GM21529 (cell line): ENCODE results near the gene CDR2.
A peak's percentile ranks its signal among the peaks of the same experiment; 100 is the strongest.
"Not testable (repeated sequence)": the region's sequence is repeated elsewhere in the genome, so short reads cannot be mapped to it uniquely, and the experiment has no call there.

Source experiments
- ATAC-seq: cut with Tn5 transposase; IDR thresholded peaks from one replicate; pipeline ENCODE4 v1.9.1; 2021; ENCODE audit not compliant: unreplicated experiment

The CDR2 gene

GRCh38 chr16:22379656-22380055 is 5.2 kb upstream of the CDR2 start:
- no peak for ATAC-seq

DNA sequence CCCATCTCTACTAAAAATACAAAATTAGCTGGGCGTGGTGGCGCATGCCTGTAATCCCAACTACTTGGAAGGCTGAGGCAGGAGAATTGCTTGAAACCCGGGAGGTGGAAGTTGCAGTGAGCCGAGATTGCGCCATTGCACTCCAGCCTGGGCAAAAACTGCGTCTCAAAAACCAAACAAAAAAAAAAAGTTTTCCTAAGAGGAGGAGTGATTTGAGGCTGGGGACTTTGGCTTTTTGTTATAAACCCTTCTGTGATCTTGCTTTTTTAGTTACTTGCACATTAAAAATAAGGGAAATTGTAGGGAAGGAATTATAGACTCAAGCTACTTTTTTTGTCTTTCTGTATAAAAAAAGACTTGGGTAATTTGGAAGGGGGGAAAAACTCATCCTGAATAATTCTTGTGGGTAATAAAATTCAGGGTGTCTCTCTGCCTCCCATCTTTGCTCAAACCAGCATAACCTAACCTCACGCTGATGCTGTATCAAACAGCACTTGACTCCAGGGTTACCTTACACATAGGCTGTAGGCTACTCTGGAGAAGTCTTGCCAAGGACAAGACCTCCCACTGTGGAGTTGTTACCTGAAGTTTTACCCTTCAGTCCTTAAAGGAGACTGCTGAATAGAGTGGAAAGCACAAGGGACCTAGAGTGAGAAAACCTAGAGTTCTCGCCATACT is 1.7 kb upstream of the CDR2 start:
- ATAC-seq, result no peak

DNA sequence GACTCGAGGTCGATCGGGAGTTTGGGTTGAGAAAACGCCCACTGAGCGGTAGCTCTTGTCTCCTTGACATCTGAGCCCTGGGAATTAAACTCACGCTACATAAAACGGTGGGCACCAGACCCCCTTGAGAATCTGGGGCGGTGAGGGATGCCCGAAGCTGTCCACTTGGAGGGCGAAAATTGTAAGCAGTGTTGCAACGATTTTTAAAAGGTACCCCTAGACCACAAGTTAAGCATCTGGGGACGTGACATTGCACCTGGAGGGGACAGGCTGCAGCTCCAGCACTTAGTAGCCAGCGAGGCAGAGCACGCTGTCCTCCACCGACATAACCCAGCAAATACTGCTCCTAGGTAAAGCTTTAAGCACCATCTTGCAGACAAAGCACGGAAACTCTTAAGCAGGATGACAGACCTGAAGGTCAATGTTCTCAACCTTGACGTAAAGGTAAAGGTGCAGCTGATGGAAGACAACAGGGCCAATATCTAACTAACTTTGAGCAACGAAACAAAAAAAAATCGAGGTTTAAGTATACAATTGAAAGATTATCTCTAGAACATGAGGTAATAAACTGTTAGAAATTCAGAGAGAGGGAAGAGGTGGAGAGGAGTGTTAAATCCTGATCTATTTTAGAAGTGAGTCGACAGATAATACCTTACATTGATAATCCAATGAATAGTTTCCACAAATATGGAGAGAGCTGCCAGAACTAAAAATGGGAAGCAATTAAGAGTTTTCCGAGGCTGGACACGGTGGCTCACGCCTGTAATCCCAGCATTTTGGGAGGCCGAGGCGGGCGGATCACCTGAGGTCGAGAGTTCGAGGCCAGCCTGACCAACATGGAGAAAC is 921 bp upstream of the CDR2 start:
- ATAC-seq, result no peak

GRCh38 chr16:22373662-22374310 is 633 bp downstream of the CDR2 start:
- ATAC-seq, result peak; percentile 13

GRCh38 chr16:22372882-22373661 is 1.3 kb downstream of the CDR2 start:
- no peak for ATAC-seq

GRCh38 chr16:22370038-22370820 is 4.2 kb downstream of the CDR2 start:
- ATAC-seq, result no peak

DNA sequence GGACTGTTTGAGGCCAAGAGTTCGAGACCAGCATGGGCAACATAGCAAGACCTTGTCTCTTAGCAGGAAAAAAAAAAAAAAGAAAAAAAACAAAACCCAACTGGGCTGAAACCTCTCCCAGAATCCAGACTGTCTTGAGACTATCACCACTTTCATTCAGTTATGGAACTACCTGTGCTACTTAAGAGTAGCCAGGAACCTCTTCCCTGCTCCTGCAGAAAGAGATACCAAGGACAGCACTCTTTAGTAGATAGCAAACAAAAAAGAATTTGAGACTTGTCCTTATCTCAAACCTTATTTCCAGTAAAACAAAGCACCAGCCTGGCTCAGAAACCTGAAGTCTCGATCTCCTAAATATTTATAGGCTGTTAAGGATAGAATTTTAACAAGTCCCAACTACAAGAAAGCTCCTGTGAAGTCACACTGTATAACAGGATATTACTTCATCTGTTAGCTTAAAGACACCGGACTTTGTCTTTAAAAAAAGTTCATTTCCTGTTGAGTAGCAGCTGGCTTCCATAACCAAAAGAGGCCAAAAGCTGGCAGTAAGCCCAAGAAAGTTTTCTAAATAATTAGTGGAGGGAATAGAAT is 5.1 kb downstream of the CDR2 start:
- no peak for ATAC-seq

- not testable (repeated sequence) for ATAC-seq
These were observed 6.1 kb downstream of the CDR2 start for GRCh38 chr16:22368200-22368826.

GRCh38 chr16:22366889-22367288 is 7.5 kb downstream of the CDR2 start:
- ATAC-seq, result no peak

- ATAC-seq, result no peak
These were observed 8.0 kb downstream of the CDR2 start for GRCh38 chr16:22366371-22366770.

GRCh38 chr16:22364241-22364640 is 10.2 kb downstream of the CDR2 start:
- no peak for ATAC-seq

GRCh38 chr16:22360963-22361659 is 13.3 kb downstream of the CDR2 start:
- no peak for ATAC-seq

GRCh38 chr16:22359679-22360078 is 14.7 kb downstream of the CDR2 start:
- ATAC-seq, result no peak

GRCh38 chr16:22358000-22358399 is 16.4 kb downstream of the CDR2 start:
- peak; percentile 9 for ATAC-seq

DNA sequence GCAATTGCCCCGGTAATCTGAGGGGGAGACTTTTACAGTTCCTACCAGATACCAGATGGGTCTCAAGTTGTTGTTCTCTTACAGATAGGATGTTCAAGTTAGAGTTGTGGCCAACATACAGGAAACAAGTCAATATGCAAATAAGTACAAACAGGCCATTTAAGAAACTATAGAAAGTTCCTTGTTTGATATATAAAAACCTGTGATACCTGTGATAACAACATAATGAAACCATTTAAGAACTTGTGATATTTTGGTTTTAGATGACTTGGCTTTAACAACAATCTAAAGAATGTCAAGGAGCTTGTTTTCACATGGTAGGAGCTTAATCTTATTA is 16.8 kb downstream of the CDR2 start:
- ATAC-seq, result peak; percentile 66

DNA sequence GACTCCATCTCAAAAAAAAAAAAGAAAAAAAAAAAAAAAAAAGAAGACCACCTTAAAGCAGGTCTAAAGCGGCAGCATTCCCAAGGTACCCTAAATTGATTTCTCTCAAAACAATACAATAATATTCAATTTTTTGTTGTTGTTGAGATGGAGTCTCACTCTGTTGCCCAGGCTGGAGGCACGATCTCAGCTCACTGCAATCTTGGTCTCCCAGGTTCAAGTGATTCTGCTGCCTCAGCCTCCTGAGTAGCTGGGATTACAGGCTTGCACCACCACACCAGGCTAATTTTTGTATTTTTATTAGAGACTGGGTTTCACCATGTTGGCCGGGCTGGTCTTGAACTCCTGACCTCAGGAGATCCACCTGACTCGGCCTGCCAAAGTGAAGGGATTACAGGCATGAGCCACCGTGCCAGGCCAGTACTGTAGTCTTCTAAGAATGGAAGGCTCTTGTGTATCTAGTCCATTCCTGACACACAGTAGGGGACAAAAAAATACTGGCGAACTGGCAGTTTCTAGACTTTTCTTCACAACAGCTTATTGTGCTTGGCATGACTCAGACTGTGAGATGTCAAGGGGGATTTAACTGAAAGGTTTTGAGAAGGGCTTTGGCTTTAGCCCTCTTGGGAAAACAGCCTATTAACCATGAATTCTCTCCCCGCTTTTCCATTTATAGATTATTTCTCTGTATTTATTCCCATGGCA is 17.3 kb downstream of the CDR2 start:
- ATAC-seq, result peak; percentile 15

DNA sequence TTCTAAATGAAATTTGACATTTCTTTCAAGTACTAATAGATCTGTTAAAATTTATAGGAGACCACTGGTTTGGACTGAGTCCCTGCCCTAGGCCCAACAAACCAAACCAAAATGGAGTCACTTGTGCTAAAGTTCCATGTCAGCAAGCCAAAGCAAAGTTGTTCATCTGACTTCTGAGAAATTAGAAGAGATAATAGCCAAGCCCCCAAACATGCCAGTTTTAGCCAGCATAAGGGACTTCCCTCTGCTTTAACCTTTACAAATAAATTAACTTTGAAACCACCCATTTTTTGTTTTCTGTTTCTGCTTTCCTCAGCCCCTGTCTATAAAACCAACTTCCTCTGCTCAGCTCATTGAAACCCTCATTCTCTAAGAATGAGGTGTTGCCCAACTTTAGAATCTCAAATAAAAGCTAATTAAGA is 18.9 kb downstream of the CDR2 start:
- no peak for ATAC-seq

DNA sequence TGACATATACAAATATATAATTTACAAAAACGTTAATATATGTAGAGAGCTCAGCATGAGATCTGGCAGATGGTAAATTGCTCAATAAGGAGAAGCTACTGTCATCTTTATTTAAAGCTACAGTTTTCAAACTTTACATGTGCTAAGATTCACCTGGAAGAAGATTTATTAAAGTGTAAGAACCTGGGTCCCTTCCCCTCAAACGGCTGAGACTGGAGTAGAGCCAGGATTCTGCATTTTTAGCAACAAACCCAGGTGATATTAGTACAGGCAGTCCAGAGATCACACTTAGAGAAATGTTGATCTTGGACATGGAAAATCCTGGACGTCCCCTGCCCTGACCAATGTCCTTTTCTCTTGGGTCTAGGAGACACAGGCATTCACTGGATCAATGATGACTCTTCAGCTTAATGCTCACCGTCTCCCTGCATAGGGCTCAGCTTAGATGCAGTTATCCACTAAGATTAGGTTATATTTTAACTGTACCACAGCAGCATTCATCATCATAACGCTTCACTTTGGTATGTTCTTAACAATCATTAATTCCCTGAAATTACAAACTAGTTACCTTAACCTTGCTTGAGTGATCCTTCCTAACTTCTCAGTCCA is 20.4 kb downstream of the CDR2 start:
- ATAC-seq, result no peak
